HUES6 (cell line): ENCODE results near the gene MMD2.

ENCODE experiments used
- H3K27ac ChIP-seq: 2 replicates; pipeline ENCODE4 v1.7.0; 2013; ENCODE audit warnings: low read depth, mild to moderate bottlenecking, low read length, inconsistent platforms
- H3K27me3 ChIP-seq: 2 replicates; pipeline ENCODE4 v1.6.1; 2013; ENCODE audit warnings: low read length; ENCODE audit not compliant: control insufficient read depth, insufficient read depth
- H3K36me3 ChIP-seq: 2 replicates; pipeline ENCODE4 v1.6.1; 2013; ENCODE audit warnings: low read length; ENCODE audit not compliant: control insufficient read depth, insufficient read depth
- H3K4me1 ChIP-seq: 2 replicates; pipeline ENCODE4 v1.6.1; 2013; ENCODE audit warnings: low read length; ENCODE audit not compliant: control insufficient read depth, insufficient read depth
- H3K4me3 ChIP-seq: 2 replicates; pipeline ENCODE4 v1.5.1; 2013; ENCODE audit warnings: low read depth, low read length
- H3K9ac ChIP-seq: one replicate; pipeline ENCODE4 v1.6.1; 2013; ENCODE audit warnings: mild to moderate bottlenecking, low read length
- H3K9me3 ChIP-seq: 2 replicates; pipeline ENCODE4 v1.6.1; 2013; ENCODE audit warnings: low read depth, low read length; ENCODE audit not compliant: control insufficient read depth, insufficient read depth

Gene MMD2

DNA sequence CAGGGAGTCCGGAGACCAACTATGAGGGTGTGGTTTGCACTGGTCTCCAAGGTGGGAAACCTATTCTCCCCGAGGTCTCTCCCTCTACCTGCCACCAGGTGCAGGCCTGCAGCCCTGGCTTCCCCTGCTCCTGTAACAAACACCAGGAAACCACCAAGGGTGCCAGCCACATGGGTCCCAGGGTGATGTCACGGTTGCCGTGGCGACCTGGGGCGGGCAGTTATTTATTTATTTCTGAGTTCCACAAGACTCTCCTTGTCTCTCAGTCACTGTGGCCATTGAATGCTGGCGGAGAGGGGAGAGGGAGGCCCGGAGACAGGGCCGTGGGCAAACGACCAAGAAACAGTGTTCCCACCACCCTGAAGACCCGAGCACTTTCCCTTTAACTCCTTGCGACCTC is 27.0 kb downstream of the MMD2 start:
- no peaks in the 10 kb centered on the region for H3K4me1 ChIP-seq
- no peak overlapping the region for H3K9ac ChIP-seq
- no peaks in the 10 kb centered on the region for H3K36me3 ChIP-seq
- H3K4me3 ChIP-seq: no peak overlapping the region
- H3K27ac ChIP-seq: no peak overlapping the region
- H3K9me3 ChIP-seq: no peaks in the 10 kb centered on the region
- no peaks in the 10 kb centered on the region for H3K27me3 ChIP-seq

GRCh38 chr7:4929005-4929404 is 30.0 kb downstream of the MMD2 start:
- H3K36me3 ChIP-seq: no peaks in the 10 kb centered on the region
- no peak overlapping the region for H3K27ac ChIP-seq
- H3K9ac ChIP-seq: no peak overlapping the region
- no peak overlapping the region for H3K4me3 ChIP-seq
- H3K27me3 ChIP-seq: no peaks in the 10 kb centered on the region
- no peaks in the 10 kb centered on the region for H3K9me3 ChIP-seq
- no peaks in the 10 kb centered on the region for H3K4me1 ChIP-seq

DNA sequence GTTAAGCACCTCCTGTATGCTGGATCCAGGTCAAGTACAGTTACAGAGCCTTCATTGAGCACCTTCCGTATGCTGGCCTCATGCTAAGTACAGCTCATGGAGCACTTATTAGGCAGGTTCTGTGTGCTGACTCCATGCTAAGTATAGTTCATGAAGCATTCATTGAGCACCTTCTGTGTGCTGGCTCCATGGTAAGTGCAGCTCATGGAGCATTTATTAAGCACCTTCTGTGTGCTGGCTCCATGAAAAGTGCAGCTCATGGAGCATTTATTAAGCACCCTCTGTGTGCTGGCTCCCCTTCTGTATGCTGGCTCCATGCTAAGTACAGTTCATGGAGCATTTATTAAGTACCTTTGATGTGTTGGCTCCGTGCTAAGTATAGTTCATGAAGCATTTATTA is 30.5 kb downstream of the MMD2 start:
- Histone ChIP-seq H3K27me3 (no peaks in the 10 kb centered on the region), H3K9ac (no peak overlapping the region), H3K9me3 (no peaks in the 10 kb centered on the region), H3K36me3 (no peaks in the 10 kb centered on the region), H3K4me1 (no peaks in the 10 kb centered on the region), H3K27ac (no peak overlapping the region), H3K4me3 (no peak overlapping the region)

DNA sequence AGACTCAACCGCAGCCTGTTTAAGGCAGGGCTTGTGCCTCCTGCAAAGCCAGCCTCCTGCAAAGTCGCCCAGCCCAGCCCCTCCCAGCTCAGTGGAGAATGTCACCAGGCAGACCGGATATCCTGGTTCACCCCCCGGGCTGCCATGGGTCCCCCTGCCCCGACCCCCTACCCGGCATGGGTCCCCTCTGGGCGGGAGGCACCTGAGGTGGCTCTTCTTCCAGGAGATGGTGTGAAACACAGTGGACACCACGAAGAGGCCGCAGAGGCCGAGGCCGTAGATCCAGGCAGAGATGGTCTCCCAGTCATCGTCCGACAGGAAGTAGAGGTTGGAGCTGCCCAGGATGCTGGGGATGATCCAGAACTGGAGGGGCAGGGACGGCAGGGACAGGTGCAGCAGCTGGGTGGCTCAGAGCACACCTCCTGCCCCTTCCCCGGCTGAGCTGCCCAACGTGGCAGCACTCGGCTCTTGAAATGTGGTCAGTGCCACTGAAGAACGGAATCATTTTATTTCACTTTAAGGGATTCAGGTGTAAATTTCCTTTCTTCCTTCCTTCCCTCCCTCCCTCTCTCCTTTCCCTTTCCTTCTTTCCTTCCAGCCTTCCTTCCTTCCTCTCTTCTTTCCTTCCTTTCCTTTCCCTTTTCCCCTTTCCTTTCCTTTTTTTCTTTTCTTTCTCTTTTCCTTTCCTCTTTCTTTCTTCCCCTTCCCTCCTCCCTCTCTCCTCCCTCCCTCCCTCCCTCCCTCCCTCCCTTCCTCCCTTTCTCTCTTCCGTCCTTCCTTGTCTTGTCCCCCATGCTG is 38.8 kb downstream of the MMD2 start:
- no peak overlapping the region for H3K27ac ChIP-seq
- no peak overlapping the region for H3K9ac ChIP-seq
- peaks cover 6% of the 10 kb centered on the region; the same call in 1 of the 2 replicates for H3K9me3 ChIP-seq

GRCh38 chr7:4916113-4916512 is 42.9 kb downstream of the MMD2 start:
- Histone ChIP-seq H3K9ac (no peak overlapping the region), H3K36me3 (no peaks in the 10 kb centered on the region), H3K27me3 (no peaks in the 10 kb centered on the region), H3K9me3 (peaks cover 6% of the 10 kb centered on the region; the same call in 1 of the 2 replicates), H3K4me1 (no peaks in the 10 kb centered on the region), H3K4me3 (no peak overlapping the region), H3K27ac (no peak overlapping the region)

More for the DNA sequence above, 38.8 kb downstream of the MMD2 start:
- Histone ChIP-seq H3K4me1 (no peaks in the 10 kb centered on the region), H3K27me3 (no peaks in the 10 kb centered on the region), H3K4me3 (no peak overlapping the region), H3K36me3 (no peaks in the 10 kb centered on the region)

DNA sequence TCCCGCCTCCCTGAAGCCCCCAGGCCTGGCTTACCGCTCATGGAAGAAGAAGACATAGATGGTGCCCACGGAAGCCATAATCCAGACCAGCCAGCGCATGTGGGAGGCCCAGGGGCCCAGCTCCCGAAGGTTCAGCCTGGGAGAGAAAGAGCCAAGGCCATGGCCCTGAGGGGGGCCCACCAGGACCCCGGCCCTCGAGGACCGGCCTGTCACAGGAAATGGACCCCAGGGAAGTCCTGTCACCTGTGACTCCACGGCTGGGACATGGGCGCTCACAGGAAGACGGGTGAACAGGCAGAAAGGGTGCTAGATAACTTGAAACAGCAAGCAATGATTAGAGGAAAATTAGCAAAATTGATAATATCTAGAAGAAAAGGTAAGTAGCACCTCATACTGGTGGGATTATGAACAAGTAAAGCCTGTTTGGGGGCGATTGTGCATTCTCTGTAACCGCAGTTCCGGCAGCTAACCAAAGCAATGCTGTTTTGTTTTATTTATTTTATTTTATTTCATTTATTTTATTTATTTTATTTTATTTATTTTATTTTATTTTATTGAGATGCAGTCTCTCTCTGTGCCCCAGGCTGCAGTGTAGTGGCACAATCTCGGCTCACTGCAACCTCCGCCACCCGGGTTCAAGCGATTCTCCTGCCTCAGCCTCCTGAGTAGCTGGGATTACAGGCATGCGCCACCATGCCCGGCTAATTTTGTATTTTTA is 47.7 kb downstream of the MMD2 start:
- no peak overlapping the region for H3K4me3 ChIP-seq
- no peak overlapping the region for H3K9ac ChIP-seq
- peaks cover 6% of the 10 kb centered on the region for H3K9me3 ChIP-seq
- no peak overlapping the region for H3K27ac ChIP-seq
- peaks cover under 1% of the 10 kb centered on the region; the same call in 1 of the 2 replicates for H3K27me3 ChIP-seq
- H3K4me1 ChIP-seq: no peaks in the 10 kb centered on the region
- no peaks in the 10 kb centered on the region for H3K36me3 ChIP-seq

- Histone ChIP-seq H3K9me3 (peaks cover 6% of the 10 kb centered on the region), H3K36me3 (no peaks in the 10 kb centered on the region), H3K9ac (no peak overlapping the region), H3K27me3 (peaks cover 18% of the 10 kb centered on the region; the same call in 1 of the 2 replicates), H3K4me1 (no peaks in the 10 kb centered on the region), H3K27ac (no peak overlapping the region), H3K4me3 (no peak overlapping the region)
Measured at GRCh38 chr7:4906682-4907081, 52.3 kb downstream of the MMD2 start.

GRCh38 chr7:4905171-4905570 is 53.8 kb downstream of the MMD2 start:
- H3K4me3 ChIP-seq: no peak overlapping the region
- H3K27ac ChIP-seq: no peak overlapping the region
- peaks cover 18% of the 10 kb centered on the region; the same call in 1 of the 2 replicates for H3K27me3 ChIP-seq
- H3K9me3 ChIP-seq: peaks cover 6% of the 10 kb centered on the region
- H3K9ac ChIP-seq: no peak overlapping the region
- no peaks in the 10 kb centered on the region for H3K36me3 ChIP-seq
- H3K4me1 ChIP-seq: no peaks in the 10 kb centered on the region

DNA sequence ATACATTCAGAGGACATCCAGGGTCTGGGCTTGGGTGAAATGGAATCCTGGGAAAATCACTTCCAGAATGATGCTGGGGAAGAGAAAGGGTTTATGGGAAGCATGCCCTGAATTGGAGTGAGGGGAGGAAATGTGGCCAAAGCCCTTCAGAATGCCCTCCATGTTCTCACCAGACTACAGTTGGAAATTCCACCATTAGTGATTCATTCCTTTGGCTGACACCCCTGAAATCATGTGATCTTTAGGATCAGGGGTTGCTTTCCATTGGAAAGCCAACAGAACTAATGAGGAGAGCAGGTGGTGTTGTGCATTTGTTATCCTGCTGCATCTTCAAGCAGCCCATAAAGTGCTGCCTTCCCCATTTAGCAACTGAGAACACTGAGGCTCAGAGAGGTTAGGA is 54.6 kb downstream of the MMD2 start:
- H3K9me3 ChIP-seq: peaks cover 6% of the 10 kb centered on the region
- no peak overlapping the region for H3K4me3 ChIP-seq
- H3K27ac ChIP-seq: no peak overlapping the region
- no peaks in the 10 kb centered on the region for H3K4me1 ChIP-seq
- H3K9ac ChIP-seq: no peak overlapping the region
- no peaks in the 10 kb centered on the region for H3K36me3 ChIP-seq
- H3K27me3 ChIP-seq: peaks cover 18% of the 10 kb centered on the region; the same call in 1 of the 2 replicates

- Histone ChIP-seq H3K27ac (no peak overlapping the region), H3K4me3 (no peak overlapping the region), H3K36me3 (no peaks in the 10 kb centered on the region)
Measured at GRCh38 chr7:4895766-4896165, 63.2 kb downstream of the MMD2 start.

GRCh38 chr7:4894482-4894881 is 64.5 kb downstream of the MMD2 start:
- H3K36me3 ChIP-seq: no peaks in the 10 kb centered on the region
- no peaks in the 10 kb centered on the region for H3K27me3 ChIP-seq
- no peak overlapping the region for H3K27ac ChIP-seq
- H3K4me1 ChIP-seq: 0 out of 2 replicates have a peak, but pooled peaks cover 4% of the 10 kb centered on the region
- no peak overlapping the region for H3K4me3 ChIP-seq
- H3K9me3 ChIP-seq: peaks cover 2% of the 10 kb centered on the region
- no peak overlapping the region for H3K9ac ChIP-seq

More at GRCh38 chr7:4895766-4896165, 63.2 kb downstream of the MMD2 start:
- Histone ChIP-seq H3K27me3 (no peaks in the 10 kb centered on the region), H3K9me3 (peaks cover 2% of the 10 kb centered on the region), H3K4me1 (0 out of 2 replicates have a peak, but pooled peaks cover 4% of the 10 kb centered on the region), H3K9ac (no peak overlapping the region)
